OCI-M2 (cell line): ENCODE data around the gene NFKBIL1.

Source experiments
- DNase-seq: peaks from one replicate; lab custom pipeline; 2025; ENCODE audit not compliant: unreplicated experiment; lab: John Stamatoyannopoulos, UW

The NFKBIL1 gene

GRCh38 chr6:31534521-31535040, 12.8 kb upstream of the NFKBIL1 start:
- no peak for DNase-seq

GRCh38 chr6:31535538-31536324, 11.7 kb upstream of the NFKBIL1 start:
- DNase-seq: no peak

- no peak for DNase-seq
Observed at GRCh38 chr6:31538805-31539400, 8.5 kb upstream of the NFKBIL1 start.

GRCh38 chr6:31540640-31541039, 6.8 kb upstream of the NFKBIL1 start:
- DNase-seq: no peak

- DNase-seq: no peak
Observed at GRCh38 chr6:31541059-31541657, 6.2 kb upstream of the NFKBIL1 start.

GRCh38 chr6:31541658-31542521, 5.5 kb upstream of the NFKBIL1 start, which contains the start of gene DDX39B:
Gene DDX39B (minus strand): TSS chr6:31542003. CDS start chr6:31540532, 1,471 bp downstream.
- peak; percentile 88 for DNase-seq

- DNase-seq: no peak
Observed at GRCh38 chr6:31543639-31544038, 3.8 kb upstream of the NFKBIL1 start.

- DNase-seq: no peak
Observed at GRCh38 chr6:31544676-31545075, 2.7 kb upstream of the NFKBIL1 start.

- DNase-seq: no peak
Observed at GRCh38 chr6:31545291-31545690, 2.1 kb upstream of the NFKBIL1 start.

GRCh38 chr6:31546339-31546957, 960 bp upstream of the NFKBIL1 start, which contains the start of gene ATP6V1G2:
Gene ATP6V1G2 (minus strand): TSS chr6:31546608. CDS start chr6:31546559, 49 bp downstream.
- DNase-seq: peak; percentile 76

- no peak for DNase-seq
Observed at GRCh38 chr6:31547727-31548543, 527 bp downstream of the NFKBIL1 start.

GRCh38 chr6:31548544-31548873, 1.1 kb downstream of the NFKBIL1 start:
- DNase-seq: no peak

- peak; percentile 65 for DNase-seq
Observed at GRCh38 chr6:31551371-31551770, 4.0 kb downstream of the NFKBIL1 start.

- no peak for DNase-seq
Observed at GRCh38 chr6:31556307-31556706, 8.9 kb downstream of the NFKBIL1 start.

- DNase-seq: no peak
Observed at GRCh38 chr6:31557443-31558317, 10.3 kb downstream of the NFKBIL1 start.

- DNase-seq: no peak
Observed at GRCh38 chr6:31558318-31558625, 10.9 kb downstream of the NFKBIL1 start.

GRCh38 chr6:31558631-31559500, 11.5 kb downstream of the NFKBIL1 start:
- DNase-seq: no peak

GRCh38 chr6:31559606-31559957, 12.2 kb downstream of the NFKBIL1 start:
- no peak for DNase-seq
